H1 (cell line): ENCODE data around the gene PDCL3.

Experiments
- TF ChIP-seq, protein P1 (sequence below), 3 experiments: IDR thresholded peaks; 1 replicate in 2 of 3; 2 replicates in 1 of 3; pipeline versions ENCODE4 v1.5.1 to v1.6.1; 2011; ENCODE audit warnings: low read length in 3 of 3, mild to moderate bottlenecking in 3 of 3, inconsistent platforms in 2 of 3, low read depth in 1 of 3, moderate library complexity in 1 of 3; ENCODE audit not compliant: insufficient read depth in 1 of 3; ENCODE audit errors: control extremely low read depth in 1 of 3
- TF ChIP-seq, protein P2 (sequence below): IDR thresholded peaks from 2 replicates; pipeline ENCODE4 v1.6.1; 2012; ENCODE audit warnings: inconsistent platforms

DNA sequence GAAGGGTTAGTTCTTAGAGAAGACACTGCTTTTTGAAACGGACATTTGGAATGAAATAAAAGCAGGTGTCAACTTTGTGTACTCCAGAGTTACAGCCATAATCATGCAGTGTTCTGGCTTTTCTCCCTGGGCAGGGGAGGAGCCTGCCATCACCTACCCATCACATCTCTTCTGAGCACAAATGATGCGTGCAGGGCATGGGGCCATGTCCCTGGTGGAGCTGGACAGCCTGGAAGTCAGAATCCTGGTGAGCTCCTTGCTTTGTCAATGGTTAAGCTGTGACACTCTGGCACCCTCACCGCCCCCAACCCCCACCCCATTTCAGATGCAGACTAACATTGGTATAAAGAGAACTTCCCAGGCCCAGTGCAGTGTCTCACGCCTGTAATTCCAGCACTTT, 53.1 kb downstream of the PDCL3 start:
- TF ChIP-seq, protein P1, sequence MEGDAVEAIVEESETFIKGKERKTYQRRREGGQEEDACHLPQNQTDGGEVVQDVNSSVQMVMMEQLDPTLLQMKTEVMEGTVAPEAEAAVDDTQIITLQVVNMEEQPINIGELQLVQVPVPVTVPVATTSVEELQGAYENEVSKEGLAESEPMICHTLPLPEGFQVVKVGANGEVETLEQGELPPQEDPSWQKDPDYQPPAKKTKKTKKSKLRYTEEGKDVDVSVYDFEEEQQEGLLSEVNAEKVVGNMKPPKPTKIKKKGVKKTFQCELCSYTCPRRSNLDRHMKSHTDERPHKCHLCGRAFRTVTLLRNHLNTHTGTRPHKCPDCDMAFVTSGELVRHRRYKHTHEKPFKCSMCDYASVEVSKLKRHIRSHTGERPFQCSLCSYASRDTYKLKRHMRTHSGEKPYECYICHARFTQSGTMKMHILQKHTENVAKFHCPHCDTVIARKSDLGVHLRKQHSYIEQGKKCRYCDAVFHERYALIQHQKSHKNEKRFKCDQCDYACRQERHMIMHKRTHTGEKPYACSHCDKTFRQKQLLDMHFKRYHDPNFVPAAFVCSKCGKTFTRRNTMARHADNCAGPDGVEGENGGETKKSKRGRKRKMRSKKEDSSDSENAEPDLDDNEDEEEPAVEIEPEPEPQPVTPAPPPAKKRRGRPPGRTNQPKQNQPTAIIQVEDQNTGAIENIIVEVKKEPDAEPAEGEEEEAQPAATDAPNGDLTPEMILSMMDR (IDR thresholded peaks at IDR 0.05; ENCODE audit: control extremely low read depth in 1 of 3, insufficient read depth in 1 of 3, low read depth in 1 of 3, low read length in 3 of 3), result no peak
- TF ChIP-seq, protein P2, sequence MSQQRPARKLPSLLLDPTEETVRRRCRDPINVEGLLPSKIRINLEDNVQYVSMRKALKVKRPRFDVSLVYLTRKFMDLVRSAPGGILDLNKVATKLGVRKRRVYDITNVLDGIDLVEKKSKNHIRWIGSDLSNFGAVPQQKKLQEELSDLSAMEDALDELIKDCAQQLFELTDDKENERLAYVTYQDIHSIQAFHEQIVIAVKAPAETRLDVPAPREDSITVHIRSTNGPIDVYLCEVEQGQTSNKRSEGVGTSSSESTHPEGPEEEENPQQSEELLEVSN, result no peak
